ENCODE results near the gene FHIT.
"Not testable (repeated sequence)": the region's sequence is repeated elsewhere in the genome, so short reads cannot be mapped to it uniquely, and the experiment has no call there.

FHIT gene

GRCh38 chr3:61224823-61225222 is 26.4 kb downstream of the FHIT start:
- no peak for DNase-seq

GRCh38 chr3:61223451-61223850 is 27.8 kb downstream of the FHIT start:
- DNase-seq: no peak

- no peak for DNase-seq
These were observed 28.8 kb downstream of the FHIT start for GRCh38 chr3:61222467-61222866.

GRCh38 chr3:61221759-61222362 is 29.4 kb downstream of the FHIT start:
- DNase-seq: no peak

GRCh38 chr3:61218504-61218903 is 32.7 kb downstream of the FHIT start:
- DNase-seq: no peak

- not testable (repeated sequence) for DNase-seq
These were observed 35.1 kb downstream of the FHIT start for GRCh38 chr3:61216171-61216570.

GRCh38 chr3:61202086-61202485 is 49.2 kb downstream of the FHIT start:
- DNase-seq: no peak

- no peak for DNase-seq
These were observed 50.2 kb downstream of the FHIT start for GRCh38 chr3:61201071-61201470.

GRCh38 chr3:61200270-61200669 is 51.0 kb downstream of the FHIT start:
- no peak for DNase-seq

- no peak for DNase-seq
These were observed 51.4 kb downstream of the FHIT start for GRCh38 chr3:61199843-61200242.

- DNase-seq: no peak
These were observed 56.2 kb downstream of the FHIT start for GRCh38 chr3:61194892-61195538.

GRCh38 chr3:61192222-61192621 is 59.0 kb downstream of the FHIT start:
- no peak for DNase-seq

GRCh38 chr3:61190205-61190604 is 61.0 kb downstream of the FHIT start:
- not testable (repeated sequence) for DNase-seq

GRCh38 chr3:61186030-61186429 is 65.2 kb downstream of the FHIT start:
- DNase-seq: no peak

GRCh38 chr3:61184956-61185355 is 66.3 kb downstream of the FHIT start:
- DNase-seq: no peak

GRCh38 chr3:61182662-61183061 is 68.6 kb downstream of the FHIT start:
- DNase-seq: no peak

GRCh38 chr3:61181874-61182273 is 69.4 kb downstream of the FHIT start:
- DNase-seq: no peak

- no peak for DNase-seq
These were observed 71.0 kb downstream of the FHIT start for GRCh38 chr3:61180206-61180605.

- DNase-seq: no peak
These were observed 73.1 kb downstream of the FHIT start for GRCh38 chr3:61178167-61178566.

GRCh38 chr3:61177450-61177849 is 73.8 kb downstream of the FHIT start:
- DNase-seq: no peak

- DNase-seq: no peak
These were observed 77.6 kb downstream of the FHIT start for GRCh38 chr3:61173676-61174075.

GRCh38 chr3:61172684-61173083 is 78.6 kb downstream of the FHIT start:
- no peak for DNase-seq

- no peak for DNase-seq
These were observed 79.0 kb downstream of the FHIT start for GRCh38 chr3:61172203-61172602.

GRCh38 chr3:61169621-61170251 is 81.5 kb downstream of the FHIT start:
- no peak for DNase-seq

GRCh38 chr3:61168286-61168685 is 83.0 kb downstream of the FHIT start:
- no peak for DNase-seq
